HG03354 (cell line): ENCODE measurements around the gene BMI1.

ENCODE experiments used
- ATAC-seq: cut with Tn5 transposase; IDR thresholded peaks from one replicate; pipeline ENCODE4 v1.9.1; 2021; ENCODE audit warnings: mild to moderate bottlenecking; ENCODE audit not compliant: unreplicated experiment, poor library complexity, severe bottlenecking

BMI1 gene

DNA sequence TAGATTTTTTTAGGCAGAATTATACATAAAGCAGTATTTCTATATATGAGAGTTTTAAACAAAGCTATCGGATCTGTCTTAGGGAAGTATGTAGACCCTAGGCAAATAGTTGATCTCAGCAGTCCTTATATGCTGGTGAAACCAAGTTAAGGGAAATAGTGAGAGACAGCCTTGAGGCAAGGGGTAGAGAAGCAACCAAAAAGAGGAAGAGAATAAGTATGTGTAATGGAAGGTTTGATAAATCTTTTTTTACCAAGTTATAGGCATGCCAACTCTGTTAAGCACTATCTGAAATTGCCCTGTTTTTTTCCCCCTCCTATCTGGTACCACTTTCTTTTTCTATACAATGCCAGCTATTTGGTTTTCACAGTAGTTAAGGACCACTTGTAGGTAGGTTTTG, 44.3 kb downstream of the BMI1 start:
- ATAC-seq: peak; percentile 71

DNA sequence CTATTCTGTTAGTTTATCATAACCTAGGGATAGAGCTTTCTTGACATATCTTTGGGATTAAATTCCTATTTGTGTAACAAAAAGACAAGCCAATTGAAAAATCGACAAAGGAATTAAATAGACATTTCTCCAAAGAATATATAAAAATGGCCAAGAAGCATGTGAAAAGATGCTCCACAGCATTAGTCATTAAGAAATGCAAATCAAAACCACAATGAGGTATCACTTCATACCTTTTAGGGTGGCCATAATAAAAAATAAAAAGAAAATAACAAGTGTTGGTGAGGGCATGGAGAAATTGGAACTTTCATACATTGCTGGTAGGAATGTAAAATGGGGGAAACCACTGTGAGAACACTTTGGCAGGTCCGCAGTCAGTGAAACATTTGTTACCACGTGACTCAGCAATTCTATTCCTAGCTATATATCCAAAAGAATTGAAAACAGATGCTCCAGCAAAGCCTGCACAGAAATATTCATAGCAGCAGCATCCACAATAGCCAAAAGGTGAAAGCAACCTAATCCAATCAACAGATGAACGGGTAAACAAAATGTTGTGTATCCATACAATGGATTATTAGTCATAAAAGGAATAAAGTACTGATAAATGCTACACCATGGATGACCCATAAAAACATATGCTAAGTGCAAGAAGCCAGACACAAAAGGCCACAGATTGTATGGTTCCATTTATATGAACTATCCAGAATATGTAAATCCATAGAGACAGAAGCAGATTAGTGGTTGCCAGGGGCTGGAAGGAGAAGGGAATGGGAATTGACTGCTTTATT, 44.9 kb downstream of the BMI1 start:
- ATAC-seq: no peak

GRCh38 chr10:22366435-22366703, 45.5 kb downstream of the BMI1 start:
- ATAC-seq: no peak

- ATAC-seq: no peak
These were observed 45.9 kb downstream of the BMI1 start for GRCh38 chr10:22366771-22367170.

GRCh38 chr10:22367471-22367870, 46.6 kb downstream of the BMI1 start:
- ATAC-seq: no peak

DNA sequence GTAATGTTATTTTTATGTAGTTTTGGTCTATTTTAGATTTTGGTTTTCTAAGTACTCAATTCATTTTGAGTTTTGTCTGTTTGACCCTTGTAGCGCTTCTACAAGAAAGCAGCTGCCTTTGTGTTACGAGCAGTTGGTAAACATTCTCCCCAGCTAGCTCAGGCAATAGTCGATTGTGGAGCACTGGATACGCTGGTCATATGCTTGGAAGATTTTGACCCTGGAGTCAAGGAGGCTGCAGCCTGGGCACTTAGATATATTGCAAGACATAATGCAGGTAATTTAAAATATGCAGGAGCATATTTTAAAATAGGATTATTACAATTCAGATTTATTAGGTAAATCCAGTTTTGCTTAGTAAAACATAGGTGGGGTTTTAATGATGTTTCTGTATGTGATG, 47.5 kb downstream of the BMI1 start:
- no peak for ATAC-seq

GRCh38 chr10:22368981-22369380, 48.1 kb downstream of the BMI1 start:
- ATAC-seq: no peak

- ATAC-seq: peak; percentile 61
These were observed 48.7 kb downstream of the BMI1 start for GRCh38 chr10:22369434-22370072.

DNA sequence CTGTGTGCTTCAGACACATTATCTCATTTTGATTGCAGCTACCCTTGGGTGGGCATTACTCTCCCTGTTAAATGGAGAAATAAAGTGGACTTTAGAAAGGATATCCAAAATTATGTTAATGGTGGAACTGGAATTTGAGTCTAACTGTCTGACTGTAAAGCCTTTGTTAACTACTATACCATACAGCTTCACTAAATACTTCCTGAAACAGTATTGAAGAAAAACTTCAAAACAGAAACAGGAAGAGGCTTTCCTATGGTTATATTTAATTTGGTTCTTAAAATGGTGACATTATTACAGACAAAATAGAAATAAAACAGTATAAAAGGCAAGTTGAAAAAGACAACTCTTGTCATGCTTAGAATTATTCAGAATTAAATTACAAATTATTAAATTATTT, 49.4 kb downstream of the BMI1 start:
- no peak for ATAC-seq

DNA sequence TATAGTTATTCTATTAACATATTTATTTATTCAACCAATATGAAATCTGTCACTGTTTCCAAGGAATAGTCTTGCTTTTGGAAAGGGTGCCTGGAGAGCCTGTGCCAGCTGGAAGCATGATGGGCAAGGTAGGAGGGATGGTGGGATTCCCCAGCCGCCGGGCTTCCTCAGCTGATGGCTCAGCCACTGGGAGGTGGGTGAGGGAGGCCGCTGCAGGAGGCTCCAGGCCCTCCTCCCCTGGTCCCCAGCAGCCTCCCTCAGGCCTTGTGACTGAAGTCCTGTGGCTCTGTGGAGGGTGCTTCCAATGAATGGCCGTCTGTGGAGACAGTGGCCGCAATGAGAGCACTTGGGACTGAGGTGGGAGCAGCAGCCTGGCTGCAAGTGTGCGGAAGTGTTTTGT, 51.4 kb downstream of the BMI1 start:
- ATAC-seq: no peak

DNA sequence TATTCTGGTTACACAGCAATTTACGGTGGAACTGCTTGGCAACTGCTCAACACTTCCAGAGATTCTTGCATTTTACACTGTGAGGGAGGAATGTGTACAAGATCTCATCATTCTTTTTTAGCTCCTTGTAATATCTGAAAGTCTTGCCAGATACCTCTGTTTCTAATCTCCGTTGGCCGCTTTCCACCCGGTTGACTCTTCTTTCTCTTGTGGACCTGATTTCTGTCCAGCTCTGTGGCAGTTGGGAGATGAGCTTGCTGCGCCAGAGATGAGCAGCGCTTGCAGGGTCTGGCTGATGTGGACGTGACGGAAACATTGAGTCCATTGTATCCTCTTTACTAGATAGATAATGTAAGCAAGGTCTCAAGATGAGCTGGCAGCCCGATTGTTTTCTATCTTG, 52.0 kb downstream of the BMI1 start:
- ATAC-seq: no peak

DNA sequence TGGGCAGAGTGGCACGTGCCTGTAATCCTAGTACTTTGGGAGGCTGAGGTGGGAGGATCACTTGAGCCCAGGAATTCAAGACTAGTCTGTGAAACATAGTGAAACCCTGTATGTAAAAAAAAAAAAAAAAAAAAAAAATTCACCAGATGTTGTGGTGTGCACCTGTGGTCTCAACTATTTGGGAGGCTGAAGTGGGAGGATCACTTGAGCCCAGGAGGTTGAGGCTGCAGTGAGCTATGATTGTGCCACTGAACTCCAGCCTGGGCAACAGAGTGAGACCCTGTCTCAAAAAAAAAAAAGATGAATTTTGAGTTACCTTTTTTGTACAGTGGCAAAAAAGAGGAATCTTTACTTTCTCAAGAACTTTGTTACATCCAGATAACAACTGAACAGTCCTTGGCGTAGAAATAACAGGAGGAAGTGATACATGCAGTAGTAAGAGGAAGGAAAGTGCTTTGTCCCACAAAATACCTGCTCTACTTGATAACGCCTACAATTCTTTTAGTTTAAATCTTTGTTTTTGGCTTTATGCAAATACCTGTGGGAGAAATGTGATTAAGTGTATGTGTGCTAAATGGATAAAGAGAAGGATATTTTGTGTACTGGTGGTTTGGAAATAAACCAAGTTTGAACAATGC, 53.7 kb downstream of the BMI1 start:
- ATAC-seq: no peak

DNA sequence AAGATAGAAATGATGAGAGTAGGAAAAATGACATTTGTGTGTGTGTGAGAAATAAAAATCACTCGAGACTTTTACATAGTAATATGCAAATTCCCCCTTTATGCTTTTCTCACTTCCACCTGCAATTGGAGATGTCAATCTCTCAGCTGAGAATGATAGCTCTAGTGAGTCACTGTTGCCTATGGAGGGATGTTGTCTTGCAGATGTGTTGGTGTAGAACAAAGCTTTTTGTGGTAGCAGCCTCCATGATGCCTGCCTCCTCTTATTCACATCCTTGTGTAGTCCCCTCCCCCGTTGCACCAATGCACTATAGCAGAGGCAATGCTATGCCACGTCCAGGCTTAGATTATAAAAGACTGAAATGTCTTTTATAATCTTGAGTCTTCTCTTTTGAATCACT, 58.2 kb downstream of the BMI1 start:
- ATAC-seq: peak; percentile 76
